CD8-positive, alpha-beta memory T cell (primary cell): ENCODE measurements around the gene SERPINC1. TPM values are rescaled to one million over a fixed set of nuclear protein-coding genes. Genes with fewer than 3 reads are reported as not detected.

Experiments used
- CTCF ChIA-PET: fragments of 350-600 bp; sonication (Branson Sonifier 250); formaldehyde crosslinking; loops from one replicate; lab custom pipeline; 2021; ENCODE audit warnings: antibody characterized with exemption; lab: Charles Lee
- POLR2A ChIA-PET: fragments of 350-600 bp; sonication (Branson Sonifier 250); formaldehyde crosslinking; loops from one replicate; lab custom pipeline; 2021; ENCODE audit warnings: antibody characterized with exemption; lab: Charles Lee
- DNase-seq, 5 donors: peaks; one replicate each; pipeline versions ENCODE4 v3.0.0 to v3.0.0-alpha.2; 2020 to 2022; ENCODE audit warnings: mixed read lengths in 1 of 5
- H3K27ac ChIP-seq: one replicate; pipeline ENCODE4 v1.7.0; 2013; ENCODE audit warnings: low read depth, mild to moderate bottlenecking, low read length, moderate library complexity
- H3K27me3 ChIP-seq: 2 replicates; pipeline ENCODE4 v1.7.0; 2013; ENCODE audit warnings: low read length, mild to moderate bottlenecking; ENCODE audit not compliant: insufficient read depth, poor library complexity, severe bottlenecking
- H3K36me3 ChIP-seq: 2 replicates; pipeline ENCODE4 v1.7.0; 2013; ENCODE audit warnings: mild to moderate bottlenecking, low read length, moderate library complexity; ENCODE audit not compliant: insufficient read depth
- H3K4me1 ChIP-seq: 2 replicates; pipeline ENCODE4 v1.7.0; 2013; ENCODE audit warnings: mild to moderate bottlenecking, low read length, moderate library complexity; ENCODE audit not compliant: insufficient read depth
- H3K4me3 ChIP-seq: 2 replicates; pipeline ENCODE4 v1.7.0; 2013; ENCODE audit warnings: mild to moderate bottlenecking, low read length
- H3K9me3 ChIP-seq: 2 replicates; pipeline ENCODE4 v1.7.0; 2013; ENCODE audit warnings: mild to moderate bottlenecking, low read length
- H3K27ac Mint-ChIP-seq, 8 donors: one replicate each; pipeline ENCODE4 v1.8.0; 2020 to 2021; ENCODE audit warnings: mixed read lengths in 8 of 8, mild to moderate bottlenecking in 6 of 8, inconsistent platforms in 3 of 8, moderate library complexity in 3 of 8
- H3K27me3 Mint-ChIP-seq, 2 donors: one replicate each; pipeline ENCODE4 v1.8.0; 2020 to 2021; ENCODE audit warnings: mixed read lengths in 2 of 2, mild to moderate bottlenecking in 1 of 2, moderate library complexity in 1 of 2
- H3K36me3 Mint-ChIP-seq, 3 donors: one replicate each; pipeline ENCODE4 v1.8.0; 2020 to 2021; ENCODE audit warnings: mixed read lengths in 3 of 3, inconsistent platforms in 1 of 3, mild to moderate bottlenecking in 1 of 3
- H3K4me1 Mint-ChIP-seq, 3 donors: one replicate each; pipeline ENCODE4 v1.8.0; 2020 to 2021; ENCODE audit warnings: mixed read lengths in 3 of 3, inconsistent platforms in 1 of 3, mild to moderate bottlenecking in 1 of 3
- H3K4me3 Mint-ChIP-seq, 7 donors: one replicate each; pipeline ENCODE4 v1.8.0; 2020 to 2021; ENCODE audit warnings: mixed read lengths in 7 of 7, mild to moderate bottlenecking in 6 of 7, moderate library complexity in 4 of 7, inconsistent platforms in 2 of 7
- H3K9me3 Mint-ChIP-seq, 5 donors: one replicate each; pipeline ENCODE4 v1.8.0; 2020 to 2022; ENCODE audit warnings: mixed read lengths in 5 of 5, mild to moderate bottlenecking in 3 of 5, moderate library complexity in 2 of 5, inconsistent platforms in 1 of 5
- polyA plus RNA-seq: library from polyadenylated mRNA; unstranded; fragments of 300-500 nt; fragmentation: Illumina TruSeq; gene quantifications from one replicate; pipeline ENCODE4 v1.2.3, GENCODE V29; 2021
- total RNA-seq, 2 experiments: library from RNA; stranded (reverse); gene quantifications; one replicate each; pipeline ENCODE4 v1.2.3, GENCODE V29; 2021

Gene SERPINC1
- total and polyA plus RNA-seq, 3 experiments from 2014 or later: not detected

- peak overlapping the region in 6 of 7 donors; percentile 59 to 92 (median 85) for H3K4me3 Mint-ChIP-seq
- ChIA-PET POLR2A (interaction anchor here (0.8 kb wide), 1 partner anchor 47 kb away, joined by 3 read pairs; no protein-coding TSS in a partner anchor), CTCF (no interaction called here)
- peaks cover 0 to 2% of the 10 kb centered on the region in 2 donors for H3K27me3 Mint-ChIP-seq
- Histone ChIP-seq H3K4me3 (no peak overlapping the region), H3K36me3 (peaks cover 7% of the 10 kb centered on the region), H3K9me3 (no peaks in the 10 kb centered on the region), H3K27ac (no peak overlapping the region), H3K4me1 (peaks cover 51% of the 10 kb centered on the region), H3K27me3 (no peaks in the 10 kb centered on the region)
- peaks cover 7 to 56% (median 14%) of the 10 kb centered on the region in 3 donors for H3K36me3 Mint-ChIP-seq
- peaks cover 48 to 65% (median 62%) of the 10 kb centered on the region in 3 donors for H3K4me1 Mint-ChIP-seq
- no peak for DNase-seq
- no peaks in the 10 kb centered on the region for H3K9me3 Mint-ChIP-seq
- H3K27ac Mint-ChIP-seq: peak overlapping the region; percentile 80 to 99 (median 94)
Measured at GRCh38 chr1:173871091-173871490, 46.0 kb downstream of the SERPINC1 start.

- Histone ChIP-seq H3K36me3 (peaks cover 14% of the 10 kb centered on the region), H3K27ac (peak overlapping the region; percentile 52), H3K4me3 (peak overlapping the region; percentile 21), H3K9me3 (no peaks in the 10 kb centered on the region), H3K27me3 (no peaks in the 10 kb centered on the region), H3K4me1 (peaks cover 58% of the 10 kb centered on the region)
- CTCF ChIA-PET: interaction anchor here (1.2 to 1.5 kb wide), 3 partner anchors 9 to 156 kb away, joined by 3 to 4 read pairs (median 3); partner anchors contain the start of gene KLHL20
- Mint-ChIP-seq H3K4me1 (peaks cover 55 to 71% (median 65%) of the 10 kb centered on the region in 3 donors), H3K4me3 (peak overlapping the region; percentile 59 to 92 (median 83)), H3K36me3 (peaks cover 8 to 56% (median 12%) of the 10 kb centered on the region in 3 donors), H3K9me3 (no peaks in the 10 kb centered on the region), H3K27ac (peak overlapping the region; percentile 80 to 99 (median 95)), H3K27me3 (peaks cover 0 to 2% of the 10 kb centered on the region in 2 donors)
- POLR2A ChIA-PET: interaction anchor here (0.5 to 0.8 kb wide), 3 partner anchors 26 to 82 kb away, joined by 3 to 5 read pairs (median 3); no protein-coding TSS in a partner anchor
- DNase-seq: peak in 4 of 5 donors; percentile 20 to 57 (median 26)
Measured at GRCh38 chr1:173870252-173871075, 46.7 kb downstream of the SERPINC1 start.

- peaks cover 69% of the 10 kb centered on the region for H3K4me1 ChIP-seq
- DNase-seq: no peak
- H3K27ac ChIP-seq: peak overlapping the region; percentile 91
- peaks cover 4 to 62% (median 22%) of the 10 kb centered on the region in 3 donors for H3K36me3 Mint-ChIP-seq
- peak overlapping the region; percentile 88 to 97 (median 95) for H3K4me3 Mint-ChIP-seq
- H3K27ac Mint-ChIP-seq: peak overlapping the region; percentile 90 to 99 (median 96)
- POLR2A ChIA-PET: interaction anchor here (1.2 to 2.5 kb wide), 5 partner anchors 45 to 1154 kb away, joined by 4 to 17 read pairs (median 15); partner anchors contain the start of genes CENPL, DARS2, MRPS14 and PRDX6
- H3K27me3 ChIP-seq: no peaks in the 10 kb centered on the region
- H3K27me3 Mint-ChIP-seq: peaks cover 0 to 2% of the 10 kb centered on the region in 2 donors
- H3K9me3 ChIP-seq: no peaks in the 10 kb centered on the region
- CTCF ChIA-PET: interaction anchor here (1.1 to 2.0 kb wide), 6 partner anchors 9 to 438 kb away, joined by 3 to 6 read pairs (median 4); partner anchors contain the start of gene KLHL20
- no peaks in the 10 kb centered on the region for H3K9me3 Mint-ChIP-seq
- peak overlapping the region; percentile 88 for H3K4me3 ChIP-seq
- H3K36me3 ChIP-seq: peaks cover 28% of the 10 kb centered on the region
- H3K4me1 Mint-ChIP-seq: peaks cover 69 to 86% (median 80%) of the 10 kb centered on the region in 3 donors
Measured at GRCh38 chr1:173869021-173869359, 48.1 kb downstream of the SERPINC1 start.

GRCh38 chr1:173868266-173869020 lies 48.7 kb downstream of the SERPINC1 start, which contains the start of gene ZBTB37:
TSS of gene ZBTB37 (plus strand) at chr1:173868380. CDS start at chr1:173870226, 1,846 bp downstream.
- H3K4me3 Mint-ChIP-seq: peak within 1 kb of the TSS; percentile 88 to 97 (median 95)
- POLR2A ChIA-PET: interaction anchor here (0.5 to 2.5 kb wide), 12 partner anchors 9 to 1155 kb away, joined by 3 to 17 read pairs (median 4); partner anchors contain the start of genes CENPL, DARS2, KLHL20 and MRPS14
- H3K27ac ChIP-seq: peak within 1 kb of the TSS; percentile 91
- peaks cover 0 to 2% of the 10 kb centered on the region in 2 donors for H3K27me3 Mint-ChIP-seq
- peak within 1 kb of the TSS; percentile 88 for H3K4me3 ChIP-seq
- DNase-seq: peak; percentile 85 to 94 (median 88)
- H3K36me3 ChIP-seq: peaks cover 34% of the 10 kb centered on the region
- no peaks in the 10 kb centered on the region for H3K27me3 ChIP-seq
- peaks cover 69% of the 10 kb centered on the region for H3K4me1 ChIP-seq
- no peaks in the 10 kb centered on the region for H3K9me3 Mint-ChIP-seq
- H3K9me3 ChIP-seq: no peaks in the 10 kb centered on the region
- peak within 1 kb of the TSS; percentile 90 to 99 (median 96) for H3K27ac Mint-ChIP-seq
- peaks cover 4 to 64% (median 27%) of the 10 kb centered on the region in 3 donors for H3K36me3 Mint-ChIP-seq
- CTCF ChIA-PET: interaction anchor here (1.1 to 2.0 kb wide), 5 partner anchors 11 to 437 kb away, joined by 3 to 6 read pairs (median 4); no protein-coding TSS in a partner anchor
- H3K4me1 Mint-ChIP-seq: peaks cover 72 to 89% (median 83%) of the 10 kb centered on the region in 3 donors

- Histone ChIP-seq H3K27ac (peak within 1 kb of the TSS; percentile 91), H3K4me1 (peaks cover 63% of the 10 kb centered on the region), H3K36me3 (peaks cover 40% of the 10 kb centered on the region), H3K9me3 (no peaks in the 10 kb centered on the region), H3K27me3 (no peaks in the 10 kb centered on the region), H3K4me3 (peak within 1 kb of the TSS; percentile 88)
- Mint-ChIP-seq H3K27ac (peak within 1 kb of the TSS; percentile 90 to 99 (median 96)), H3K4me1 (peaks cover 70 to 85% (median 84%) of the 10 kb centered on the region in 3 donors), H3K9me3 (no peaks in the 10 kb centered on the region), H3K36me3 (peaks cover 4 to 65% (median 28%) of the 10 kb centered on the region in 3 donors), H3K4me3 (peak within 1 kb of the TSS; percentile 88 to 97 (median 95)), H3K27me3 (peaks cover 0 to 2% of the 10 kb centered on the region in 2 donors)
- peak; percentile 98 to 99 (median 98) for DNase-seq
- ChIA-PET POLR2A (interaction anchor here (0.5 to 2.5 kb wide), 12 partner anchors 8 to 1155 kb away, joined by 3 to 17 read pairs (median 4); partner anchors contain the start of genes CENPL, DARS2, KLHL20 and MRPS14), CTCF (interaction anchor here (1.1 to 2.0 kb wide), 5 partner anchors 10 to 437 kb away, joined by 3 to 6 read pairs (median 4); no protein-coding TSS in a partner anchor)
Measured at GRCh38 chr1:173867753-173868265, 49.3 kb downstream of the SERPINC1 start, which contains the start of gene GAS5. TSS of gene GAS5 (minus strand) at chr1:173867989.

- Mint-ChIP-seq H3K4me1 (peaks cover 68 to 86% (median 84%) of the 10 kb centered on the region in 3 donors), H3K36me3 (peaks cover 4 to 67% (median 26%) of the 10 kb centered on the region in 3 donors), H3K9me3 (no peaks in the 10 kb centered on the region), H3K4me3 (peak overlapping the region; percentile 88 to 97 (median 95)), H3K27me3 (peaks cover 0 to 2% of the 10 kb centered on the region in 2 donors), H3K27ac (peak overlapping the region; percentile 66 to 99 (median 94))
- H3K27me3 ChIP-seq: no peaks in the 10 kb centered on the region
- POLR2A ChIA-PET: interaction anchor here (1.0 to 2.5 kb wide), 5 partner anchors 23 to 390 kb away, joined by 4 to 17 read pairs (median 15); partner anchors contain the start of genes CENPL, DARS2, KLHL20 and PRDX6
- peak overlapping the region; percentile 91 for H3K27ac ChIP-seq
- DNase-seq: peak in 2 of 5 donors; percentile 19 to 37
- peaks cover 40% of the 10 kb centered on the region for H3K36me3 ChIP-seq
- peaks cover 61% of the 10 kb centered on the region for H3K4me1 ChIP-seq
- no peaks in the 10 kb centered on the region for H3K9me3 ChIP-seq
- H3K4me3 ChIP-seq: peak overlapping the region; percentile 88
- CTCF ChIA-PET: interaction anchor here (1.9 kb wide), 1 partner anchor 16 kb away, joined by 4 read pairs; no protein-coding TSS in a partner anchor
Measured at GRCh38 chr1:173867141-173867752, 49.9 kb downstream of the SERPINC1 start.
